Measurements from ENCODE around the gene SH3PXD2B.

SH3PXD2B gene

GRCh38 chr5:172396220-172396619 lies 58.1 kb downstream of the SH3PXD2B start:
- Mint-ChIP-seq H3K9me3 (no peaks in the 10 kb centered on the region), H3K4me1 (no peaks in the 10 kb centered on the region), H3K4me3 (no peak overlapping the region), H3K27ac (no peak overlapping the region), H3K27me3 (peaks cover 1% of the 10 kb centered on the region), H3K36me3 (peaks cover 3% of the 10 kb centered on the region)

- H3K27ac Mint-ChIP-seq, result no peak overlapping the region
These were observed 58.8 kb downstream of the SH3PXD2B start for GRCh38 chr5:172395483-172395882.

GRCh38 chr5:172389578-172390112 lies 64.7 kb downstream of the SH3PXD2B start:
- Mint-ChIP-seq H3K27me3 (peaks cover 1% of the 10 kb centered on the region), H3K36me3 (no peaks in the 10 kb centered on the region)

More at GRCh38 chr5:172395483-172395882, 58.8 kb downstream of the SH3PXD2B start:
- Mint-ChIP-seq H3K9me3 (no peaks in the 10 kb centered on the region), H3K36me3 (peaks cover 3% of the 10 kb centered on the region), H3K4me1 (no peaks in the 10 kb centered on the region), H3K27me3 (peaks cover 1% of the 10 kb centered on the region), H3K4me3 (no peak overlapping the region)

GRCh38 chr5:172388246-172388733 lies 66.0 kb downstream of the SH3PXD2B start:
- Mint-ChIP-seq H3K9me3 (no peaks in the 10 kb centered on the region), H3K4me1 (no peaks in the 10 kb centered on the region), H3K4me3 (no peak overlapping the region), H3K27me3 (no peaks in the 10 kb centered on the region), H3K27ac (no peak overlapping the region), H3K36me3 (no peaks in the 10 kb centered on the region)

More at GRCh38 chr5:172389578-172390112, 64.7 kb downstream of the SH3PXD2B start:
- no peaks in the 10 kb centered on the region for H3K4me1 Mint-ChIP-seq
- H3K9me3 Mint-ChIP-seq, result no peaks in the 10 kb centered on the region
- no peak overlapping the region for H3K4me3 Mint-ChIP-seq
- no peak overlapping the region for H3K27ac Mint-ChIP-seq

GRCh38 chr5:172385707-172386106 lies 68.6 kb downstream of the SH3PXD2B start:
- Mint-ChIP-seq H3K36me3 (no peaks in the 10 kb centered on the region), H3K27me3 (no peaks in the 10 kb centered on the region), H3K9me3 (no peaks in the 10 kb centered on the region), H3K4me1 (no peaks in the 10 kb centered on the region), H3K4me3 (no peak overlapping the region), H3K27ac (no peak overlapping the region)

GRCh38 chr5:172385010-172385563 lies 69.2 kb downstream of the SH3PXD2B start:
- no peaks in the 10 kb centered on the region for H3K36me3 Mint-ChIP-seq
- no peaks in the 10 kb centered on the region for H3K9me3 Mint-ChIP-seq
- H3K27me3 Mint-ChIP-seq, result no peaks in the 10 kb centered on the region
- no peaks in the 10 kb centered on the region for H3K4me1 Mint-ChIP-seq
- no peak overlapping the region for H3K27ac Mint-ChIP-seq
- H3K4me3 Mint-ChIP-seq, result no peak overlapping the region

GRCh38 chr5:172383191-172383802 lies 71.0 kb downstream of the SH3PXD2B start:
- Mint-ChIP-seq H3K36me3 (no peaks in the 10 kb centered on the region), H3K27ac (no peak overlapping the region), H3K27me3 (no peaks in the 10 kb centered on the region), H3K4me1 (no peaks in the 10 kb centered on the region), H3K9me3 (no peaks in the 10 kb centered on the region), H3K4me3 (no peak overlapping the region)

GRCh38 chr5:172380987-172381643 lies 73.2 kb downstream of the SH3PXD2B start:
- no peaks in the 10 kb centered on the region for H3K4me1 Mint-ChIP-seq
- H3K27me3 Mint-ChIP-seq, result no peaks in the 10 kb centered on the region
- H3K27ac Mint-ChIP-seq, result no peak overlapping the region
- no peaks in the 10 kb centered on the region for H3K9me3 Mint-ChIP-seq
- no peak overlapping the region for H3K4me3 Mint-ChIP-seq
- no peaks in the 10 kb centered on the region for H3K36me3 Mint-ChIP-seq

- Mint-ChIP-seq H3K27me3 (no peaks in the 10 kb centered on the region), H3K9me3 (no peaks in the 10 kb centered on the region), H3K4me1 (no peaks in the 10 kb centered on the region), H3K4me3 (no peak overlapping the region), H3K36me3 (no peaks in the 10 kb centered on the region), H3K27ac (no peak overlapping the region)
These were observed 73.9 kb downstream of the SH3PXD2B start for GRCh38 chr5:172380301-172380986.

GRCh38 chr5:172379481-172379880 lies 74.8 kb downstream of the SH3PXD2B start:
- Mint-ChIP-seq H3K27ac (no peak overlapping the region), H3K4me1 (no peaks in the 10 kb centered on the region), H3K9me3 (no peaks in the 10 kb centered on the region), H3K27me3 (no peaks in the 10 kb centered on the region), H3K4me3 (no peak overlapping the region), H3K36me3 (no peaks in the 10 kb centered on the region)

- Mint-ChIP-seq H3K9me3 (no peaks in the 10 kb centered on the region), H3K27me3 (no peaks in the 10 kb centered on the region), H3K27ac (no peak overlapping the region), H3K4me1 (no peaks in the 10 kb centered on the region), H3K4me3 (no peak overlapping the region), H3K36me3 (no peaks in the 10 kb centered on the region)
These were observed 76.5 kb downstream of the SH3PXD2B start for GRCh38 chr5:172377856-172378255.

- Mint-ChIP-seq H3K4me3 (no peak overlapping the region), H3K4me1 (no peaks in the 10 kb centered on the region), H3K9me3 (no peaks in the 10 kb centered on the region), H3K27me3 (no peaks in the 10 kb centered on the region), H3K27ac (no peak overlapping the region), H3K36me3 (no peaks in the 10 kb centered on the region)
These were observed 76.9 kb downstream of the SH3PXD2B start for GRCh38 chr5:172377438-172377837.

- Mint-ChIP-seq H3K9me3 (no peaks in the 10 kb centered on the region), H3K4me3 (no peak overlapping the region), H3K27me3 (no peaks in the 10 kb centered on the region), H3K4me1 (no peaks in the 10 kb centered on the region), H3K36me3 (no peaks in the 10 kb centered on the region), H3K27ac (no peak overlapping the region)
These were observed 79.5 kb downstream of the SH3PXD2B start for GRCh38 chr5:172374783-172375182.

- no peak overlapping the region for H3K4me3 Mint-ChIP-seq
- no peak overlapping the region for H3K27ac Mint-ChIP-seq
- H3K4me1 Mint-ChIP-seq, result no peaks in the 10 kb centered on the region
- no peaks in the 10 kb centered on the region for H3K9me3 Mint-ChIP-seq
- H3K36me3 Mint-ChIP-seq, result no peaks in the 10 kb centered on the region
- H3K27me3 Mint-ChIP-seq, result no peaks in the 10 kb centered on the region
These were observed 80.6 kb downstream of the SH3PXD2B start for GRCh38 chr5:172373680-172374079.

- Mint-ChIP-seq H3K4me3 (no peak overlapping the region), H3K27me3 (no peaks in the 10 kb centered on the region), H3K27ac (no peak overlapping the region), H3K36me3 (no peaks in the 10 kb centered on the region), H3K4me1 (no peaks in the 10 kb centered on the region), H3K9me3 (no peaks in the 10 kb centered on the region)
These were observed 82.6 kb downstream of the SH3PXD2B start for GRCh38 chr5:172371684-172372083.

All from activated naive CD4-positive, alpha-beta T cell treated with anti-CD3 and anti-CD28 coated beads, Interleukin-2, amount 50 U/mL, for 24 hours (primary cell).